Psoas muscle (tissue), 8 donors: ENCODE results near the gene PEX7. TPM values are rescaled to one million over a fixed set of nuclear protein-coding genes. Genes with fewer than 3 reads are reported as not detected.

Experiments used
- ATAC-seq, 4 donors: fragments of 200-7000 bp; cut with Tn5 transposase; one replicate each; pipeline ENCODE4 v1.9.1; 2020; ENCODE audit warnings: moderate library complexity in 3 of 4, mild to moderate bottlenecking in 2 of 4
- DNase-seq, 2 donors: peaks; one replicate each; pipeline ENCODE4 v3.0.0-alpha.2; 2020
- H3K27ac ChIP-seq: fragments of 200-600 bp; one replicate; pipeline ENCODE4 v1.8.0; 2022
- H3K27me3 ChIP-seq, 3 donors: fragments of 200-600 bp in 1 of 3; one replicate each; pipeline versions ENCODE4 v1.6.1 to v1.8.0; 2013 to 2022; ENCODE audit warnings: low read length in 2 of 3, mild to moderate bottlenecking in 2 of 3, moderate library complexity in 1 of 3; ENCODE audit not compliant: insufficient read depth in 3 of 3
- H3K36me3 ChIP-seq, 2 donors: fragments of 200-600 bp in 1 of 2; one replicate each; pipeline versions ENCODE4 v1.6.1 to v1.8.0; 2013 to 2022; ENCODE audit warnings: low read depth in 1 of 2, mild to moderate bottlenecking in 1 of 2, moderate library complexity in 1 of 2; ENCODE audit not compliant: insufficient read depth in 1 of 2
- H3K4me1 ChIP-seq: fragments of 200-600 bp; one replicate; pipeline ENCODE4 v1.8.0; 2022
- H3K4me3 ChIP-seq: fragments of 200-600 bp; one replicate; pipeline ENCODE4 v1.8.0; 2022; ENCODE audit warnings: mild to moderate bottlenecking
- H3K9me3 ChIP-seq: fragments of 200-600 bp; one replicate; pipeline ENCODE4 v1.8.0; 2022
- WGBS, 3 donors: extraction: QIAGEN DNeasy Blood & Tissue Kit; methylation state at CpG; one replicate each; pipeline versions ENCODE4 v1.1.6 to v1.1.7; 2013; 5-methylcytosine and 5-hydroxymethylcytosine counted together
- intact Hi-C, 2 donors: fragments of 100-400 bp; cut with DNase I; formaldehyde crosslinking; loops; one replicate each; pipeline versions ENCODE4 v1.11.0 to v1.14.2; 2022
- polyA plus RNA-seq, 3 donors: library from polyadenylated mRNA; stranded (reverse); fragments of 200-250 nt; gene quantifications; one replicate each; pipeline ENCODE4 v1.2.3, GENCODE V29; 2013
- total RNA-seq, 4 donors: library from RNA; stranded (reverse); fragmentation: NEBNext Ultra II Directional in 2 of 4; extraction: Animal tissue kit (Norgen Biotek cat#: 25700) in 2 of 4; gene quantifications; one replicate each; pipeline versions ENCODE4 v1.2.1 to v1.2.4, GENCODE V29; 2021 to 2023
- TF ChIP-seq, protein P1 (sequence below): fragments of 200-600 bp; IDR thresholded peaks from one replicate; pipeline ENCODE4 v1.8.0; 2022; ENCODE audit warnings: antibody characterized with exemption
- donor health status: healthy with polysubstance abuse.
- donor health status: DM: no; HTN: no; CAD: no; lungs with moderate emphysema.
- donor health status: Bipolar disorder and iron deficiency.
- donor health status: healthy.
- donor health status: DM: yes; HTN: yes; CAD: no.
- donor health status: DM: no; HTN: no; CAD: no.
- donor health status: DM: no; HTN: no; CAD: no.
- donor health status: DM: yes; HTN: yes; CAD: no.

The PEX7 gene
- total and polyA plus RNA-seq, 7 donors, result 2.2 to 9.8 (median 3.7) TPM

DNA sequence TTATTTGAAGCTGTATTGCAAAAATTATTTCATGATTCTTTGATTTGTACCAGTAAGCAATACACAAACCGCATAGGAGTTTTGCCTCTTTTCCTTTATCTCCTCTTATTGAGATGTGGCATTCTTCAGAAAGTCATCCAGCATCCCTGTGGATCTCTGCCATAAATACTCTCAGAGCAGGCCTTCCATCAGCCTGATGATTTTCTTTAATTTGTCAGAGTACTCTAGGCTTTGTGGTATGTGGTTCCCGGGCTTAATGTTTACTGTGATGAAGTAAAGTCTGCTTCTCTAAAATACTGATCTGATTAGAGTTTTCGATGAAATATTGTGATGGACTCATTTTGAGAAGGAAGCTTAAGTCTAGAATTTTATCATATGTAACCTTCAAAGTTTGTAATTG is 68.6 kb downstream of the PEX7 start:
- H3K27me3 ChIP-seq, result no peaks in the 10 kb centered on the region
- DNase-seq (no peak), ATAC-seq (no peak)
- H3K4me3 ChIP-seq, result no peak overlapping the region
- 94 to 95% (median 95%) methylated on average over 3 of the region's 3 CpGs for WGBS, 3 donors
- intact Hi-C loops, result no loop called here
- TF ChIP-seq, protein P1, sequence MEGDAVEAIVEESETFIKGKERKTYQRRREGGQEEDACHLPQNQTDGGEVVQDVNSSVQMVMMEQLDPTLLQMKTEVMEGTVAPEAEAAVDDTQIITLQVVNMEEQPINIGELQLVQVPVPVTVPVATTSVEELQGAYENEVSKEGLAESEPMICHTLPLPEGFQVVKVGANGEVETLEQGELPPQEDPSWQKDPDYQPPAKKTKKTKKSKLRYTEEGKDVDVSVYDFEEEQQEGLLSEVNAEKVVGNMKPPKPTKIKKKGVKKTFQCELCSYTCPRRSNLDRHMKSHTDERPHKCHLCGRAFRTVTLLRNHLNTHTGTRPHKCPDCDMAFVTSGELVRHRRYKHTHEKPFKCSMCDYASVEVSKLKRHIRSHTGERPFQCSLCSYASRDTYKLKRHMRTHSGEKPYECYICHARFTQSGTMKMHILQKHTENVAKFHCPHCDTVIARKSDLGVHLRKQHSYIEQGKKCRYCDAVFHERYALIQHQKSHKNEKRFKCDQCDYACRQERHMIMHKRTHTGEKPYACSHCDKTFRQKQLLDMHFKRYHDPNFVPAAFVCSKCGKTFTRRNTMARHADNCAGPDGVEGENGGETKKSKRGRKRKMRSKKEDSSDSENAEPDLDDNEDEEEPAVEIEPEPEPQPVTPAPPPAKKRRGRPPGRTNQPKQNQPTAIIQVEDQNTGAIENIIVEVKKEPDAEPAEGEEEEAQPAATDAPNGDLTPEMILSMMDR, result no peak
- no peak overlapping the region for H3K27ac ChIP-seq
- H3K9me3 ChIP-seq, result no peaks in the 10 kb centered on the region
- H3K4me1 ChIP-seq, result no peaks in the 10 kb centered on the region
- H3K36me3 ChIP-seq, result no peaks in the 10 kb centered on the region

DNA sequence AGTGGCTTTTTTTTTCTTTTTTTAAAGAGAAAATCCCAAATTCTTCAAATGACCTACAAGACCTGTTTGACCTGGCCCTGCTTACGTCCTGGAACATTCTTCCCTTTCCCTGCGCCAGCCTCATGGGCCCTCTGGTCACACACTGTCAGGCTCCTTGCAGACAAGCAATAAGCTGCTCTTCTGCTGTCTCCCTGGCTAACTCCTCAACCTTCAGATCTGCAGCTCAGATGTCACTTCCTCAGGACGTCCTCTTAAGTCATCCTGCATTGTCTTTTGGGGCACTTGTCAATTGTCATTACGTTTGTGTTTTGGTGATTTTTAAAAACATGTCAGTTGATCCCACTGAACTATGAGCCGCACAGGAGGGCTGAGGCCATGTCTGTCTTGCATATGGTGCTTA is 70.8 kb downstream of the PEX7 start:
- peaks cover 0 to 3% of the 10 kb centered on the region in 2 donors for H3K36me3 ChIP-seq
- intact Hi-C loops, result no loop called here
- DNase-seq (no peak), ATAC-seq (no peak)
- 83 to 84% (median 83%) methylated on average over 5 of the region's 5 CpGs for whole genome bisulfite sequencing, 3 donors
- H3K4me3 ChIP-seq, result no peak overlapping the region
- no peak overlapping the region for H3K27ac ChIP-seq
- H3K9me3 ChIP-seq, result no peaks in the 10 kb centered on the region
- H3K4me1 ChIP-seq, result no peaks in the 10 kb centered on the region
- TF ChIP-seq, protein P1, result no peak
- no peaks in the 10 kb centered on the region for H3K27me3 ChIP-seq

DNA sequence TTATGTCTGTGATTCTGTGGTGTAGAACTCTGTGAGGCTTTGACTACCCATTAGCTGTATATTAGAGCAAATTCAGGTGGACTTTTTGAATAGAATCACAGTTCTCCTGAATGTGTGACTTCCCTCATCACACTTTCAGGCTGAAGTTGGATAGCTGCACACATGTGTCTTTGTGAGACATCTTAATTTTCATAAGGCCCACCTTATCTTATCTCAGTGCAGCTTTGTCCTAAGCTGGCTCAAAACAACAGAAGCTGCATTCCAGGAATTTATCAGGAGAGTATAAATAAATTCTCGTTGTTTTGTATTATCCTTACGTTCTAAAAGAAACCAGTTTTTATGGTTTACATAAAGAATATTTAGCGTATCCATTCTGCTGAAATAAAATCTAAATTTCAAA is 73.5 kb downstream of the PEX7 start:
- WGBS, 3 donors, result 88 to 91% (median 89%) methylated on average over 3 of the region's 3 CpGs
- peaks cover 0 to 20% of the 10 kb centered on the region in 2 donors for H3K36me3 ChIP-seq
- no peaks in the 10 kb centered on the region for H3K4me1 ChIP-seq
- no peak for DNase-seq
- H3K27me3 ChIP-seq, result no peaks in the 10 kb centered on the region
- no peak overlapping the region for H3K27ac ChIP-seq
- intact Hi-C loops, result no loop called here
- no peaks in the 10 kb centered on the region for H3K9me3 ChIP-seq
- ATAC-seq, result no peak
- TF ChIP-seq, protein P1, result no peak
- H3K4me3 ChIP-seq, result no peak overlapping the region

GRCh38 chr6:136897071-136897470 is 74.7 kb downstream of the PEX7 start:
- 58 to 100% (median 97%) methylated on average over 1 of the region's 1 CpG for WGBS, 3 donors
- H3K27me3 ChIP-seq, result no peaks in the 10 kb centered on the region
- no peak for DNase-seq

More at GRCh38 chr6:136897071-136897470, 74.7 kb downstream of the PEX7 start:
- Histone ChIP-seq H3K36me3 (peaks cover 0 to 27% of the 10 kb centered on the region in 2 donors), H3K4me3 (no peak overlapping the region), H3K9me3 (no peaks in the 10 kb centered on the region), H3K27ac (no peak overlapping the region), H3K4me1 (peaks cover 3% of the 10 kb centered on the region)
- ATAC-seq, result no peak
- intact Hi-C loops, result no loop called here
- TF ChIP-seq, protein P1, result no peak
